ENCODE results near the gene PPP1R9A.

Gene PPP1R9A

GRCh38 chr7:95317546-95317945, 410.2 kb downstream of the PPP1R9A start:
- Histone ChIP-seq H4K91ac (ENCODE audit: low read depth, low read length, poor library complexity) (no peak overlapping the region), H3K23ac (ENCODE audit: low read depth, low read length, poor library complexity) (no peak overlapping the region), H3K27ac (replicated peaks; ENCODE audit: low read length) (no peak overlapping the region), H2BK15ac (ENCODE audit: low read length) (no peak overlapping the region), H3K36me3 (replicated peaks in 1 of 2; ENCODE audit: control insufficient read depth in 2 of 2, insufficient read depth in 2 of 2, low read length in 2 of 2) (no peaks in the 10 kb centered on the region), H2AFZ (ENCODE audit: low read length) (peak overlapping the region; percentile 64), H2BK120ac (ENCODE audit: low read depth, low read length) (no peak overlapping the region), H3K4me2 (ENCODE audit: insufficient read depth, low read length, poor library complexity, severe bottlenecking) (no peak overlapping the region), H2AK5ac (ENCODE audit: low read depth, low read length) (no peak overlapping the region), H3K14ac (ENCODE audit: low read length) (no peak overlapping the region), H3K79me1 (ENCODE audit: low read depth, low read length) (no peaks in the 10 kb centered on the region), H3K9me3 (replicated peaks in 1 of 2; ENCODE audit: control insufficient read depth in 2 of 2, insufficient read depth in 1 of 2, low read depth in 1 of 2, low read length in 2 of 2) (no peaks in the 10 kb centered on the region), H2BK12ac (ENCODE audit: low read length) (no peak overlapping the region), H3K18ac (ENCODE audit: low read length) (no peak overlapping the region), H3K4me1 (ENCODE audit: control insufficient read depth in 2 of 2, insufficient read depth in 1 of 2, low read depth in 1 of 2, low read length in 2 of 2) (peaks cover 0 to 5% of the 10 kb centered on the region in 2 donors), H3K27me3 (ENCODE audit: control insufficient read depth in 3 of 3, insufficient read depth in 3 of 3, low read depth in 1 of 3, low read length in 3 of 3) (no peaks in the 10 kb centered on the region), H3K4me3 (ENCODE audit: low read length in 2 of 2) (no peak overlapping the region), H3K9ac (ENCODE audit: low read depth, low read length, poor library complexity) (no peak overlapping the region), H4K8ac (ENCODE audit: low read depth, low read length) (no peak overlapping the region), H3K4ac (ENCODE audit: low read length) (no peak overlapping the region), H2BK5ac (ENCODE audit: low read length) (no peak overlapping the region)
- no peak for DNase-seq (ENCODE audit: low spot score)
- WGBS, 2 donors (ENCODE audit: extremely low coverage in 2 of 2, insufficient read length in 2 of 2, insufficient replicate concordance in 1 of 2): no CpG with 5 or more reads among the region's 2 CpGs

GRCh38 chr7:95317966-95318365, 410.6 kb downstream of the PPP1R9A start:
- Histone ChIP-seq H3K4me1 (ENCODE audit: control insufficient read depth in 2 of 2, insufficient read depth in 1 of 2, low read depth in 1 of 2, low read length in 2 of 2) (peaks cover 0 to 5% of the 10 kb centered on the region in 2 donors), H3K14ac (ENCODE audit: low read length) (no peak overlapping the region), H2BK5ac (ENCODE audit: low read length) (no peak overlapping the region), H2AK5ac (ENCODE audit: low read depth, low read length) (no peak overlapping the region), H3K79me1 (ENCODE audit: low read depth, low read length) (no peaks in the 10 kb centered on the region), H3K36me3 (replicated peaks in 1 of 2; ENCODE audit: control insufficient read depth in 2 of 2, insufficient read depth in 2 of 2, low read length in 2 of 2) (no peaks in the 10 kb centered on the region), H3K9ac (ENCODE audit: low read depth, low read length, poor library complexity) (no peak overlapping the region), H3K18ac (ENCODE audit: low read length) (no peak overlapping the region), H2BK15ac (ENCODE audit: low read length) (no peak overlapping the region), H4K8ac (ENCODE audit: low read depth, low read length) (no peak overlapping the region), H2BK12ac (ENCODE audit: low read length) (no peak overlapping the region), H3K4me3 (ENCODE audit: low read length in 2 of 2) (no peak overlapping the region), H2AFZ (ENCODE audit: low read length) (peak overlapping the region; percentile 64), H3K9me3 (replicated peaks in 1 of 2; ENCODE audit: control insufficient read depth in 2 of 2, insufficient read depth in 1 of 2, low read depth in 1 of 2, low read length in 2 of 2) (no peaks in the 10 kb centered on the region), H4K91ac (ENCODE audit: low read depth, low read length, poor library complexity) (no peak overlapping the region), H3K4ac (ENCODE audit: low read length) (no peak overlapping the region), H3K27me3 (ENCODE audit: control insufficient read depth in 3 of 3, insufficient read depth in 3 of 3, low read depth in 1 of 3, low read length in 3 of 3) (no peaks in the 10 kb centered on the region), H2BK120ac (ENCODE audit: low read depth, low read length) (no peak overlapping the region), H3K4me2 (ENCODE audit: insufficient read depth, low read length, poor library complexity, severe bottlenecking) (no peak overlapping the region), H3K23ac (ENCODE audit: low read depth, low read length, poor library complexity) (no peak overlapping the region), H3K27ac (replicated peaks; ENCODE audit: low read length) (no peak overlapping the region)
- no CpG with 5 or more reads among the region's 3 CpGs for WGBS, 2 donors (ENCODE audit: extremely low coverage in 2 of 2, insufficient read length in 2 of 2, insufficient replicate concordance in 1 of 2)
- DNase-seq (ENCODE audit: low spot score): no peak

GRCh38 chr7:95318501-95319100, 411.2 kb downstream of the PPP1R9A start:
- no CpG with 5 or more reads among the region's 8 CpGs for WGBS, 2 donors (ENCODE audit: extremely low coverage in 2 of 2, insufficient read length in 2 of 2, insufficient replicate concordance in 1 of 2)
- no peak overlapping the region for H3K14ac ChIP-seq (ENCODE audit: low read length)
- H3K27ac ChIP-seq (replicated peaks; ENCODE audit: low read length): no peak overlapping the region
- no peak overlapping the region for H3K4me2 ChIP-seq (ENCODE audit: insufficient read depth, low read length, poor library complexity, severe bottlenecking)
- H2AFZ ChIP-seq (ENCODE audit: low read length): no peak overlapping the region
- peaks cover 0 to 5% of the 10 kb centered on the region in 2 donors for H3K4me1 ChIP-seq (ENCODE audit: control insufficient read depth in 2 of 2, insufficient read depth in 1 of 2, low read depth in 1 of 2, low read length in 2 of 2)
- no peaks in the 10 kb centered on the region for H3K27me3 ChIP-seq (ENCODE audit: control insufficient read depth in 3 of 3, insufficient read depth in 3 of 3, low read depth in 1 of 3, low read length in 3 of 3)
- no peak overlapping the region for H2BK120ac ChIP-seq (ENCODE audit: low read depth, low read length)
- no peak overlapping the region for H3K23ac ChIP-seq (ENCODE audit: low read depth, low read length, poor library complexity)
- H3K36me3 ChIP-seq (replicated peaks in 1 of 2; ENCODE audit: control insufficient read depth in 2 of 2, insufficient read depth in 2 of 2, low read length in 2 of 2): no peaks in the 10 kb centered on the region
- no peak overlapping the region for H3K9ac ChIP-seq (ENCODE audit: low read depth, low read length, poor library complexity)
- no peak overlapping the region for H3K18ac ChIP-seq (ENCODE audit: low read length)
- no peak overlapping the region for H3K4me3 ChIP-seq (ENCODE audit: low read length in 2 of 2)
- no peak overlapping the region for H4K91ac ChIP-seq (ENCODE audit: low read depth, low read length, poor library complexity)
- no peaks in the 10 kb centered on the region for H3K79me1 ChIP-seq (ENCODE audit: low read depth, low read length)
- no peak overlapping the region for H2AK5ac ChIP-seq (ENCODE audit: low read depth, low read length)
- no peak overlapping the region for H2BK12ac ChIP-seq (ENCODE audit: low read length)
- H2BK15ac ChIP-seq (ENCODE audit: low read length): no peak overlapping the region
- H4K8ac ChIP-seq (ENCODE audit: low read depth, low read length): no peak overlapping the region
- no peak for DNase-seq (ENCODE audit: low spot score)
- no peak overlapping the region for H3K4ac ChIP-seq (ENCODE audit: low read length)
- H3K9me3 ChIP-seq (replicated peaks in 1 of 2; ENCODE audit: control insufficient read depth in 2 of 2, insufficient read depth in 1 of 2, low read depth in 1 of 2, low read length in 2 of 2): no peaks in the 10 kb centered on the region
- H2BK5ac ChIP-seq (ENCODE audit: low read length): no peak overlapping the region

- Histone ChIP-seq H3K9ac (ENCODE audit: low read depth, low read length, poor library complexity) (no peak overlapping the region), H3K14ac (ENCODE audit: low read length) (no peak overlapping the region), H3K4me2 (ENCODE audit: insufficient read depth, low read length, poor library complexity, severe bottlenecking) (no peak overlapping the region), H4K91ac (ENCODE audit: low read depth, low read length, poor library complexity) (no peak overlapping the region), H4K8ac (ENCODE audit: low read depth, low read length) (no peak overlapping the region), H3K9me3 (replicated peaks in 1 of 2; ENCODE audit: control insufficient read depth in 2 of 2, insufficient read depth in 1 of 2, low read depth in 1 of 2, low read length in 2 of 2) (no peaks in the 10 kb centered on the region), H3K79me1 (ENCODE audit: low read depth, low read length) (no peaks in the 10 kb centered on the region), H3K18ac (ENCODE audit: low read length) (no peak overlapping the region), H2BK15ac (ENCODE audit: low read length) (no peak overlapping the region), H3K23ac (ENCODE audit: low read depth, low read length, poor library complexity) (no peak overlapping the region), H2BK5ac (ENCODE audit: low read length) (no peak overlapping the region), H3K4me1 (ENCODE audit: control insufficient read depth in 2 of 2, insufficient read depth in 1 of 2, low read depth in 1 of 2, low read length in 2 of 2) (peaks cover 0 to 5% of the 10 kb centered on the region in 2 donors), H3K4me3 (ENCODE audit: low read length in 2 of 2) (no peak overlapping the region), H3K27ac (replicated peaks; ENCODE audit: low read length) (no peak overlapping the region), H3K36me3 (replicated peaks in 1 of 2; ENCODE audit: control insufficient read depth in 2 of 2, insufficient read depth in 2 of 2, low read length in 2 of 2) (no peaks in the 10 kb centered on the region), H2BK120ac (ENCODE audit: low read depth, low read length) (no peak overlapping the region), H2AK5ac (ENCODE audit: low read depth, low read length) (no peak overlapping the region), H3K4ac (ENCODE audit: low read length) (no peak overlapping the region), H3K27me3 (ENCODE audit: control insufficient read depth in 3 of 3, insufficient read depth in 3 of 3, low read depth in 1 of 3, low read length in 3 of 3) (no peaks in the 10 kb centered on the region), H2BK12ac (ENCODE audit: low read length) (no peak overlapping the region), H2AFZ (ENCODE audit: low read length) (no peak overlapping the region)
- WGBS, 2 donors (ENCODE audit: extremely low coverage in 2 of 2, insufficient read length in 2 of 2, insufficient replicate concordance in 1 of 2): no CpG with 5 or more reads among the region's 1 CpG
- no peak for DNase-seq (ENCODE audit: low spot score)
Measured at GRCh38 chr7:95319570-95319969, 412.2 kb downstream of the PPP1R9A start.
